Fibroblast of lung (primary cell): Measurements from ENCODE around the gene COLGALT1. TPM values are rescaled to one million over a fixed set of nuclear protein-coding genes. Genes with fewer than 3 reads are reported as not detected.

Experiments
- DNase-seq, 2 donors: peaks; one replicate each; pipeline versions ENCODE4 v3.0.0 to v3.0.0-alpha.2; 2010; ENCODE audit warnings: low read depth in 2 of 2
- H2AFZ ChIP-seq: 2 replicates; pipeline ENCODE4 v1.5.1; 2012; ENCODE audit warnings: low read length, control low read depth, inconsistent platforms
- H3K27ac ChIP-seq: 2 replicates; pipeline ENCODE4 v1.5.1; 2011; ENCODE audit warnings: low read length, control low read depth; ENCODE audit not compliant: insufficient read depth
- H3K27me3 ChIP-seq: 2 replicates; pipeline ENCODE4 v1.5.1; 2011; ENCODE audit warnings: mild to moderate bottlenecking, low read length; ENCODE audit not compliant: control insufficient read depth, insufficient read depth
- H3K36me3 ChIP-seq: 2 replicates; pipeline ENCODE4 v1.5.1; 2011; ENCODE audit warnings: low read length; ENCODE audit not compliant: control insufficient read depth, insufficient read depth
- H3K4me1 ChIP-seq: 2 replicates; pipeline ENCODE4 v1.5.1; 2011; ENCODE audit warnings: low read length; ENCODE audit not compliant: control insufficient read depth, insufficient read depth; ENCODE audit errors: extremely low read depth
- H3K4me2 ChIP-seq: 2 replicates; pipeline ENCODE4 v1.5.1; 2011; ENCODE audit warnings: low read length, control low read depth; ENCODE audit not compliant: insufficient read depth; ENCODE audit errors: extremely low read depth
- H3K4me3 ChIP-seq, 4 experiments: fragments of 200-600 bp in 1 of 4; sonication (generic) in 1 of 4; replicated peaks in 1 of 4; 2 replicates each; pipeline ENCODE4 v1.5.1; 2011 to 2016; ENCODE audit warnings: low read length in 4 of 4, low read depth in 3 of 4, mild to moderate bottlenecking in 3 of 4, control low read depth in 2 of 4, inconsistent platforms in 1 of 4, mixed read lengths in 1 of 4; ENCODE audit not compliant: insufficient read depth in 1 of 4; ENCODE audit errors: control extremely low read depth in 1 of 4
- H3K79me2 ChIP-seq: 2 replicates; pipeline ENCODE4 v1.5.1; 2012; ENCODE audit warnings: mild to moderate bottlenecking, low read length, inconsistent platforms; ENCODE audit not compliant: control insufficient read depth, insufficient read depth
- H3K9ac ChIP-seq: 2 replicates; pipeline ENCODE4 v1.5.1; 2011; ENCODE audit warnings: mild to moderate bottlenecking, low read length, control low read depth; ENCODE audit not compliant: insufficient read depth
- H3K9me3 ChIP-seq: 2 replicates; pipeline ENCODE4 v1.5.1; 2012; ENCODE audit warnings: low read depth, low read length; ENCODE audit not compliant: control insufficient read depth, insufficient read depth
- H4K20me1 ChIP-seq: 2 replicates; pipeline ENCODE4 v1.5.1; 2011; ENCODE audit warnings: low read length; ENCODE audit not compliant: control insufficient read depth, insufficient read depth; ENCODE audit errors: extremely low read depth
- EZH2 ChIP-seq: IDR thresholded peaks from 2 replicates; pipeline ENCODE4 v1.5.1; 2012; ENCODE audit warnings: low read length, control low read depth, mild to moderate bottlenecking; ENCODE audit errors: missing control alignments
- polyA plus RNA-seq, 2 donors: library from polyadenylated mRNA; depleted of rRNA in 1 of 2; stranded (reverse) in 1 of 2; unstranded in 1 of 2; fragments of >200 nt; gene quantifications; 2 replicates each; pipeline ENCODE4 v1.2.1, GENCODE V29; 2011 to 2012; ENCODE audit warnings: missing spikeins in 1 of 2
- total RNA-seq: library from RNA; depleted of rRNA; stranded (reverse); fragments of >200 nt; gene quantifications from 2 replicates; pipeline ENCODE4 v1.2.1, GENCODE V29; 2014
- TF ChIP-seq, protein P1 (sequence below), 2 donors: IDR thresholded peaks in 1 of 2; conservative IDR thresholded peaks in 1 of 2; 1 replicate in 1 of 2; 2 replicates in 1 of 2; pipeline ENCODE4 v1.5.1; 2011 to 2012; ENCODE audit warnings: low read length in 2 of 2, control low read depth in 1 of 2, inconsistent platforms in 1 of 2, low read depth in 1 of 2, mild to moderate bottlenecking in 1 of 2

The COLGALT1 gene
- total and polyA plus RNA-seq, 2 donors (not counting 1 experiment from before 2014, with no cell fraction given): 96.9 to 103 TPM

GRCh38 chr19:17539238-17540117 is 16.0 kb upstream of the COLGALT1 start:
- peak; percentile 83 to 97 for DNase-seq
- TF ChIP-seq EZH2: no peak
- TF ChIP-seq, protein P1, sequence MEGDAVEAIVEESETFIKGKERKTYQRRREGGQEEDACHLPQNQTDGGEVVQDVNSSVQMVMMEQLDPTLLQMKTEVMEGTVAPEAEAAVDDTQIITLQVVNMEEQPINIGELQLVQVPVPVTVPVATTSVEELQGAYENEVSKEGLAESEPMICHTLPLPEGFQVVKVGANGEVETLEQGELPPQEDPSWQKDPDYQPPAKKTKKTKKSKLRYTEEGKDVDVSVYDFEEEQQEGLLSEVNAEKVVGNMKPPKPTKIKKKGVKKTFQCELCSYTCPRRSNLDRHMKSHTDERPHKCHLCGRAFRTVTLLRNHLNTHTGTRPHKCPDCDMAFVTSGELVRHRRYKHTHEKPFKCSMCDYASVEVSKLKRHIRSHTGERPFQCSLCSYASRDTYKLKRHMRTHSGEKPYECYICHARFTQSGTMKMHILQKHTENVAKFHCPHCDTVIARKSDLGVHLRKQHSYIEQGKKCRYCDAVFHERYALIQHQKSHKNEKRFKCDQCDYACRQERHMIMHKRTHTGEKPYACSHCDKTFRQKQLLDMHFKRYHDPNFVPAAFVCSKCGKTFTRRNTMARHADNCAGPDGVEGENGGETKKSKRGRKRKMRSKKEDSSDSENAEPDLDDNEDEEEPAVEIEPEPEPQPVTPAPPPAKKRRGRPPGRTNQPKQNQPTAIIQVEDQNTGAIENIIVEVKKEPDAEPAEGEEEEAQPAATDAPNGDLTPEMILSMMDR (conservative IDR thresholded peaks at IDR 0.05 in 1 of 2, IDR thresholded peaks at IDR 0.05 in 1 of 2; ENCODE audit: low read depth in 1 of 2, low read length in 2 of 2): peak in 1 of 2 donors; percentile 31
- H3K4me1 ChIP-seq: no peaks in the 10 kb centered on the region
- H3K27me3 ChIP-seq: peaks cover under 1% of the 10 kb centered on the region
- H3K4me2 ChIP-seq: peak overlapping the region; percentile 87
- H3K4me3 ChIP-seq: peak overlapping the region; percentile 36 to 59 (median 43)
- no peaks in the 10 kb centered on the region for H3K79me2 ChIP-seq
- no peaks in the 10 kb centered on the region for H4K20me1 ChIP-seq
- peak overlapping the region; percentile 49 for H2AFZ ChIP-seq
- H3K27ac ChIP-seq: no peak overlapping the region
- H3K36me3 ChIP-seq: no peaks in the 10 kb centered on the region
- no peaks in the 10 kb centered on the region for H3K9me3 ChIP-seq
- H3K9ac ChIP-seq: peak overlapping the region; percentile 50

GRCh38 chr19:17540174-17540573 is 15.3 kb upstream of the COLGALT1 start:
- TF ChIP-seq EZH2: no peak
- TF ChIP-seq, protein P1 (conservative IDR thresholded peaks at IDR 0.05 in 1 of 2, IDR thresholded peaks at IDR 0.05 in 1 of 2; ENCODE audit: low read depth in 1 of 2, low read length in 2 of 2): no peak
- Histone ChIP-seq H3K36me3 (no peaks in the 10 kb centered on the region), H3K9me3 (no peaks in the 10 kb centered on the region), H3K9ac (no peak overlapping the region), H4K20me1 (no peaks in the 10 kb centered on the region), H3K27me3 (peaks cover 2% of the 10 kb centered on the region), H2AFZ (no peak overlapping the region), H3K4me3 (no peak overlapping the region), H3K27ac (no peak overlapping the region), H3K79me2 (no peaks in the 10 kb centered on the region), H3K4me1 (no peaks in the 10 kb centered on the region), H3K4me2 (no peak overlapping the region)
- no peak for DNase-seq

- Histone ChIP-seq H3K79me2 (no peaks in the 10 kb centered on the region), H3K4me3 (no peak overlapping the region), H3K27ac (no peak overlapping the region), H3K36me3 (no peaks in the 10 kb centered on the region), H3K9me3 (no peaks in the 10 kb centered on the region), H2AFZ (no peak overlapping the region), H3K9ac (no peak overlapping the region), H3K4me2 (no peak overlapping the region), H3K27me3 (peaks cover 2% of the 10 kb centered on the region), H4K20me1 (no peaks in the 10 kb centered on the region), H3K4me1 (no peaks in the 10 kb centered on the region)
- TF ChIP-seq, protein P1 (conservative IDR thresholded peaks at IDR 0.05 in 1 of 2, IDR thresholded peaks at IDR 0.05 in 1 of 2; ENCODE audit: low read depth in 1 of 2, low read length in 2 of 2): no peak
- TF ChIP-seq EZH2: no peak
- no peak for DNase-seq
These were observed 14.2 kb upstream of the COLGALT1 start for GRCh38 chr19:17541184-17541759.
